Ramos (cell line): ENCODE results near the gene RPL13.

Source experiments
- in situ Hi-C: fragments of 300-500 bp; cut with MboI; formaldehyde crosslinking; loops from one replicate; pipeline ENCODE4 v1.14.3; 2022; ENCODE audit warnings: low sequenced_read_pairs; ENCODE audit not compliant: unreplicated experiment

RPL13 gene

GRCh38 chr16:89613231-89613953 is 52.9 kb downstream of the RPL13 start, which contains the start of gene DPEP1:
Gene DPEP1, plus strand, starts transcription at chr16:89613642. Its CDS starts 16,769 bp downstream, at chr16:89630411.
- in situ Hi-C loops, result no loop called here

- in situ Hi-C loops, result no loop called here
Observed at GRCh38 chr16:89613954-89614459, 53.5 kb downstream of the RPL13 start.
